Right renal pelvis (tissue), 4 donors: ENCODE data around the gene FAM53B. TPM values are rescaled to one million over a fixed set of nuclear protein-coding genes. Genes with fewer than 3 reads are reported as not detected.

Experiments used
- DNase-seq, 4 donors: peaks; one replicate each; pipeline ENCODE4 v3.0.0-alpha.2; 2013; ENCODE audit warnings: low read depth in 4 of 4, low spot score in 3 of 4, missing footprints in 1 of 4
- polyA plus RNA-seq, 4 donors: library from polyadenylated mRNA; unstranded; fragments of 120-200 nt; gene quantifications; one replicate each; pipeline ENCODE4 v1.2.1, GENCODE V29; 2013; ENCODE audit not compliant: insufficient read length in 4 of 4

The FAM53B gene
- polyA plus RNA-seq, 4 donors, result 21.4 to 28.3 (median 28.1) TPM

DNA sequence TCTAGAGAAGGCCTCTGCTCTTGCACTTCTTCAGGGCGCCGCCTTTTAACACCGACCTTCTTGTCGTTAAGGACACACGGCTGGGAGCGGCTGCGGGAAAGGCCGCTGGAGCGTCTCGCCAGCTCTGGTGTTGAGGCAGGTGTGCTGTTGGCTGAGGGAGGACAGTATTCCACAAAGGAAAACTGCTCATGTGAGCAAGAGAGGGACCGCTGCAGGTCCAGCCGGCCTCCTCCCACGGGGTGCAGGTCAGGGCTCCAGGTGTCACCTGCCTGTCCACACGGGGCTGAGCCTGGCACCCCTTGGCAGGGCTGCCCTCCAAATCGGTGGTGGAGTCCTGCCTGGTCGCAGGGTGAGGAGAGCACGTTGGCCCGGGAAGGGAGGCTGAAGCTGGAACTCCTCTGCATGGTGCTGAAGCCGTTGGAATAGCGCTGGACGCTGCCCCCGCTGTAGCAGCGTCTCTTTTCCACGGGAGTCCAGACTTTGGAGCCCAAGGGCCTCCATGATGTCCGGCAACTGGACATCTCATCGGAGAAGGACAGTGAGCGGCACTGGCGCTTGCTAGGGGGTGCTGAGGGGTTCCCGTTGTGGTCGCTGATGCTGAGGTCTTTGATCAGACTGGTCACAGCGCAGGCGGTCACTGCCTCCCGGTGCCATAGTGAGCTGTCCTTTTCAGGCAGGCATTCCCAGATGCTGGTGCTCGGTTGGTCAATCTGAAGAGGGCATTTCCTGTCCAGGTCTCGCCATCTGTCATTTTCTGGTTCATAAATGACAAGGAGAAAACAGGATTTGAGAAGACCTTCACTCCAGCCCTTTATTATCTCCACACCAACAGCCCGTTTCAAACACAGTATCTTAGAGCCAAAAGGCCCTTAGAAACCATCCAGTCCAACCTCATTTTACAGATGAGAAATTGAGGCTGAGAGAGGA lies 62.3 kb downstream of the FAM53B start:
- DNase-seq, result no peak

DNA sequence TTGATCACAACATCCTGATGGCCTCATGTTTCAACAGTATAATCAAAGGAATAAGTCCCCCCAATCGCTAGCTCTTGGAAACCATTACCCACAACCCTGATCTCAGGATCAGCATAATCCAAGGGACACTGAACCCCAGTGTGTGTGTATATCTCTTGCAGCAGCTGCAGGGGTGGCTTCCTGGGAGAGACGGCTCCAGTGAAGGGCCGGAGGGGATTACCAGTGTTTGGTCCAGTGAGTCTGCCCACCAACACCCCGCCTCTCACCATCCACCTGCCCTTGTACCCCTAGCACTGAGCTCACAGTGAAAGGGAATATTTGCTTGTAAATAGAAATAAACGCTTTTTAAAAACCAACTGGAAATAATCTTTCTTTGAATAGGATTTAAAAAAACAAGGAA lies 63.1 kb downstream of the FAM53B start:
- DNase-seq, result no peak

DNA sequence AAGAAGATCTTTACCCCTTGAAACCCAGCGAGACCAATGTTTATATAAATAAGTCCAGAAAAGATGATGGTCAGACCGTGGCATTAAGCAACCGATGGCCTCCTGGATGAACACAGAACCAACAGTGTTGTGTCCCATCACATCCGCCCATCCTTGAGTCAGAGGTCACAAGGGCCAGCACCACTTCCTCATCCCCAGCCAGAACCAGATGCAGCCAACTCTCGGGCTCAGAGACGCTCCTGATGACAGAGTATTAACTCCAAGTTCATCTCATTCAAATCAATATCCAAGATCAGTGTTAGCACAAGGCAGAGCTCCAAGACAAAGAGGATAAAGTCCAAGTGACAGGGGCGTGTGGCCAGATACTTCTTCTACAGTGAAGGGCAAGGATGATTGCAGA lies 63.5 kb downstream of the FAM53B start:
- DNase-seq, result no peak

DNA sequence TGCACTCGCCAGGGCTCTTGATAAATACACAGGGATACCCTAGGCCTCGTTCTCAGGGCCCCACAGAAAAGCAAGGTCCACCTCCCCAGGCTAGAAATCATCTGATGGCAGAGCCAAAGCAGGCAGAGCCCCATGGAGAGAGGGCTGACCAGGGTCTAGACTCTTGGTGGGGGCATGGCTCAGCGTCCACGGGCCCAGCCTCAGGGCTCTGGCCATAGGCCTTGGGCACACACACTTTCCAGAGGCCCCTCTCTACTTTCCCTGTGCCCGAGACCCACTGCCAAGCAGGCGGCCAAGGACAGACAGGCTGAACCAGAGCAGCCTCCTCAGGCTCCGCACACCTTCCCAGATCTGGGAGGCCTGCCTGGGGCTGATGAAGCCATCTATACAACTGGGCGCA lies 64.8 kb downstream of the FAM53B start:
- DNase-seq, result no peak

DNA sequence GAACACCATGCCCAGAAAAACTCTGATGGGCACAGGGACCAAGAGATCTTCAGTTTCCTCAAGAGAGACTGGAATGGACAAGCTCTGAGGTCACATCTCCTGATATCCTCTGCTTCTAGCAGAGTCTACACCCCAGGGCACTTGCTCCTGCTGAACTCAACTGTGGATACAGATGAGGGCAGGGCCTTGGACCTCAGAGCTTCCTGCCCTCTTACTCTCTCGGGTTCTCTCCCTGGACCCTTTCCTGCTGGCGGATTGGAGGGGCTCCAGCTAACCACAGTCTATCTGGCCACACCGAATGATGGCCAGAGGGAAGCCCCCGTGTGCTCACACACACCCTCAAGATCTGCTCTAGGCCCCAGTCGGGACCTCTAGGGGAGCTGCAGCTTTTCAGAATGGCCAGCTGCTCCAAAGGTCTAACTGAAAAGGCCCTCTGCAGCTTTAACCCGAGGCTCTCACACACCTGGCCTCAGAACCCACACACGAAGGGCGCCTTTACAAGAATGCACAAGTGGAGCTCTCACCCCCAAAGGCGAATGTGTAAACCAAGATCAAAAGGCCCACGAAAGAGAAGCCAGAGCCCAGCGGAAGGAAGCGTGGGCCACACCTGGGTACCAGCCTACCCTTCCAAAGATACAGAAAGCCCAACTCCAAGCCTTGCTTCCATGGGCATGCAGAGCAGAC lies 65.5 kb downstream of the FAM53B start:
- DNase-seq, result no peak

DNA sequence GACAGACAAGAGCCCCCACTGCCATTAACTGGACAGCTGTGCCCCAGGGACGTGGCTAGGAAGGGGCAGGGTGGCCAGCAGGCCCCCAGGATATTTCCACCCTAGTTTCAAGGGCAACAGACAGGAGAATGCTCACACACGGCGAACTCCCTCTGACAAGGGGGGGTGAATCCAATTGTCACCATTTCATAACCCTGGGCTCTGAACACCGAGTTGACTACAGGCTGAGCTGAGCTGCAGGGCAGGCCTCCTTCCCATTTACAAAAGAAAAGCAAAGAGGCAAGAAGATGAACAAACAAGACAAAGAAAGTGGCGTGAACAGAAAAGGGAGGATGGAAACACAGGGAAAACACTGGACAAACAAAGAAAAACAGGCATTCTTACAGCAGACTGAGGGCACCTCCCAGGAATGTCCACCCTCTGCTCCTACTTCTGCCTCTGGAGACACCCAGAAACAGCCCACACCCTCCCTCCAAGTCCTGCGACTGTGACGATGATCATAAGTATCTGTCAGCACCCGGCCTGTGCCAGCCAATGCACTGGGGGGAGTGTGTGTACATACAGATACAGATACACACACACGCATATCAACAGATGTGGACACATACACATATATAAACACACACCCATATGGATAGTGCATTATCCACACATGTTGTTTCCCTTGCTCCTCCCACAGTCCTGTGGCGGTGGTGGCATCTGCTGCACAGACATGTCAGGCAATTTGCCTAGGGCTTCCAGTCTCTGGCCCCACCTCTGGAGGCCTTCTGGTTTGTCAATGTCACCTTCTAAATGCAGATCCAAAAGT lies 66.2 kb downstream of the FAM53B start:
- no peak for DNase-seq

DNA sequence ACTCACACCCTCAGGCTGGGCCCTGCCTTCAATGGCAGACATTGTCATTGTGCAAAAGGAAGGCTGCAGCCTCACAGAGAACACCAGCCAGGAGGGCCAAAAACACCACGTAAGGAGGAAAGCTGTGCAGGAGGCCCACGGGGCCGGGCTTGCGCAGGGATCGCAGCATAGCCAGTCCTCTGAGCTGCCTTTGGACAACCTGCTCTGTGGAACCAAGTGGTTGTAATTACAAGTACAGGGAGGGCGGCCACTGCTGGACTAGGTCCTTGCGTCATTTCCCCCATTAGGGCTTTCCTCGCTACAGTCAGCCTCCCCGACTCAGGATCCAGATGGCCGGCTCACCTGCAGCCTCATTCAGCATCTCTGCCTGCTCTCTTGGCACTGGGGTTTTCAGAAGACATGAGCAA lies 66.9 kb downstream of the FAM53B start:
- DNase-seq, result no peak

DNA sequence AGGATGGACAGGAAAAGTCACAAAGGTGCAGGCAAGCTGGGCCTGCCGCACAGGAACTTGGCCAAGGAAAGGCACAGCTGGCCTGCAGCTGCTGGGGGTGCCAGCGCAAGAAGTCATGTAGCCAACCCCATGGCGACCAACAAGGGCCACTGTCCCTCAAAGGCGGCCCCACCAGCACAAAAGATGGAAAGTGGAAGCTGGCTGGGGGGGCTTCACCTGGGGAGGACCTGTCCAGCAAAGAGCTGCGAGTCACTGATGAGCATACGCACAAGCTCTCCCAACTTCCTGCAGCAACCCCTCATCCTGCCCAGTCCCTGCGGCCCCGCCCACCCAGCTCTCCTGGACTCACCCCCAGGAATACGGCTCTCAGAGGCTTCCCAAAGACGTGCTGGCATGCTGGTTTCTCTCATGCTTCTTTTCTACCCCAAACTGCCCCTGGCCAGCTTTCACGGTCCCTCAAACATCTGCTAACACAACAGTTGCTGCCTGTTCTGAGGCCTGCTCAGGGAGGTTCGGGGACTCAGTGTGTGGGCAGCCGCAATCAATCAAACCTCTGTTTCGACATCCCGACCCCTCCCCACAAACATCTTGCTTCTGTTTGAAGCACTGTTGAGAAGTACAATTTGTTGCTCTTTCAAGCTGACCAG lies 67.6 kb downstream of the FAM53B start:
- no peak for DNase-seq

DNA sequence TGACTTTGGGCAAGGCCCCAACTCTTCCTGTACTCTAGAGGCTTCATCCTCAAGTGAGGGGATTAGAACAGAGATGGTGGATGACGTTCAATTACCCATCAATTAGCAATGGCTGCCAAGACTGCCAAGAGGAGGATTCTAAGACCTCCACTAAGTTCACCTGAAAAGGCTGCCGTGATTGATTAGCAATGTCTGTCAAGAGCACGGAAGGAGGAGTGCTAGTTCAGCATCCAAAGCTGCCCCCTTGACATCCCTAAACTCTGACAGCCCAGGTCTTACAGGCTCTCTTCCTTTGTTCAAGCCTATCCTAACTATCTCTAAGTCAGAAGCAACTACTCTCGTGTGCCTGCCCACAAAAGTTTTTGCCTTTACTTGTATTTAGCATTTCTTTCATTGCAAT lies 68.4 kb downstream of the FAM53B start:
- no peak for DNase-seq

DNA sequence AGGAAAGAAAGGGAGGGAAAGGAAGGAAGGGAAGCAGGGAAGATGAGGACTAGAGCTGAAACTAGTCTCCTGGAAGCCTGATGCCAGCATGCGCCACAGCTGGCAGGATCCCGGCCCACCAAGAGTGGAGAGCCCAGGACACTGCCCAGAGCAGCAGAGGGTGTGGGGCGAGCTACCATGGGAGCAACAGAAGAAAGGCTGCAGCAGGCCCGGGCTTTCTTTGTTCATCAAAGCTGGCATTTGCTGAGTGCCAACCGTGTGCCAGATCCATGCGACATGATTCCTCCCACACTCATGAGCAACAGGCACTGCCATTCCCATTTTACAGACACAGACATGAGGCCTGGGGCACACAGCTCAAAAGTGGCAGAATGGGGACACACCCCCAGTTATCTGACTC lies 68.9 kb downstream of the FAM53B start:
- no peak for DNase-seq

DNA sequence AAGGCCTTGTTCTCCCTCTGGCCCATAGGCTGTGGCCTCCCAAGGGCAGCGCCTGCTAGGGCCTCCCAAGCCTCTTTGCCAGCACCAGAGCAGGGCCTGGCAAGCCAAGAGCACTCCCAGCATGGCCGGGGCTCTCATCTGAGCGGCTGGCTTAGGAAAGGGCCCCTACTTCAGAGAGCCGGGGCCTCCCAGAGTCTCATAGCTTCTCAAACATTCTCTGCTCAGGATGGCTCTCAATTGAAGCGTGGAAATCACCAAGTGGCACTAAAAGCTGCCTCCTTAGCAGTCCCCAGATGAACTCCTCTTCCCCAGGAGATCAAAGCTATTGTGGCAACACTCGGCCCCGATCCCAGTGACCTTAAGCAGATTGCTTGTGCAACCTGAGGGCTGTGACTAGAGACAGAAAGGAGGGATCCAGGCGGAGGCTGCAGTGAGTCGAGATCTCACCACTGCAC lies 69.4 kb downstream of the FAM53B start:
- DNase-seq, result no peak

DNA sequence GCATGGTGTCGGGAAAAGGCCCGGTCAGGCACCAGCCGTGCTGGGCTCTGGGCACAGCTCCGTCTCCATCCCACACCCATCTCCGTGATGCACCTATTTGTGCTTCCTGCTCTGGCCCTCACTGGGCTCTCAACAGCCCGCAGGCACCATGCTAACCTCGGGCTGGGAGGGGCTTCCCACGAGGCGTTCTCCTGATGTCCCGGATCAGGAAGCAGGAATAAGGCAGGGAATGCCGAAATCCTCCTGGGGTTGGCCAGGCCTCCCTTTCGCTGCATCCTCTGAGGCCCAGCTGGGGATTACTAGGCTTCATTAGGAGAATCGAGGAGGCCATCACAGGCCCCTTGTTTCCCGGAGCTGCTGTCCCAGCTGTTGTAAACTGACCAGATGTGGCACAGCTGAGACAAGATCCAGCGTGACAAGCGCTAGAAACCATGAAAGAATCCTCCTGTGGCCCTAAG lies 72.0 kb downstream of the FAM53B start:
- peak in 1 of 4 donors; percentile 46 for DNase-seq

DNA sequence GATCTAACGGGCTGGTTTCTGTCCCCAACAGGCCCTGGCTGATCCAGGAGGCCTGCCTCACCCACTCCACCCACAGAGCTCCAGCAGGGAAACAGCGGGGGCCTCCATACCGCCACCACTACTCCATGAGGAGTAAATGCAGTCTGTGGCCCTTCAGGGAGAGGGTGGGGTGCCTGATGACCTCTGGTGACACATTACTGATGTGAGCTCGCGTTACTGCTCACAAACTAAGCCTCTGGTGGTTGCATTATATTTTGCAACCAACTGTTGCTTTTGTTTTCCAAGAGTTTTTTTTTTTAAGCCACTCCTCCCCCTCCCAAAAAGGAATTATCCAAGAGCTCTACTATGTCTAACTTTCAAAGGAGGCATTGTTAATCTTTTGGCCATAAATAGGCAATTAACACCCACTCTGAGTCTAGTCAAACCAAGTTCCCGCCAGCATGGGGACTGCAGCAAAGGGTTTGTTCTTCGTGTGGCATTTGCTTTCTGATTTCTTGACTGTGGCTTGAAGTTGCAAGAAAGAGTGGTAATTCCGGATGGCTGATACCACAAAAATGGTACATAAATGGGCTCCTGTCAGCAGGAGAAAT lies 72.6 kb downstream of the FAM53B start:
- no peak for DNase-seq

DNA sequence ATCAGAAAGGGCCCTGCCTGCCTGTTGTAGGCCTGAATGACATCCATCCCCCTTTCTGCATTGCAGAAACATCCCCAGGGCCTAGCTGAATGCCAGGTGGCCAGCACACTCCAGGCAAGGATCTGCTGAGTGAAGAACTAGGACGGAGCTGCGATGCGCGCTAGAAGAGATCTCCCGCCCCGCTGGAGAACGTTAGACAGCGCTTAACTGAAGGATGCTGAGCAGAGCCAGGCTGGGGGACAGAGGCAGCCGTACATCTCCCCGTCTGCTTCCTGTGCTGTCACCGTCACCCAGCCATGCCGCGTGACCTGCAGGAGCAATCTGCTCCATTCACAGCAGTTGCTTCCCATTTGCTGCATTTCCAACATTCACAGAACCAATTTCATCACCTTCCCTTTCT lies 73.3 kb downstream of the FAM53B start:
- DNase-seq, result no peak

DNA sequence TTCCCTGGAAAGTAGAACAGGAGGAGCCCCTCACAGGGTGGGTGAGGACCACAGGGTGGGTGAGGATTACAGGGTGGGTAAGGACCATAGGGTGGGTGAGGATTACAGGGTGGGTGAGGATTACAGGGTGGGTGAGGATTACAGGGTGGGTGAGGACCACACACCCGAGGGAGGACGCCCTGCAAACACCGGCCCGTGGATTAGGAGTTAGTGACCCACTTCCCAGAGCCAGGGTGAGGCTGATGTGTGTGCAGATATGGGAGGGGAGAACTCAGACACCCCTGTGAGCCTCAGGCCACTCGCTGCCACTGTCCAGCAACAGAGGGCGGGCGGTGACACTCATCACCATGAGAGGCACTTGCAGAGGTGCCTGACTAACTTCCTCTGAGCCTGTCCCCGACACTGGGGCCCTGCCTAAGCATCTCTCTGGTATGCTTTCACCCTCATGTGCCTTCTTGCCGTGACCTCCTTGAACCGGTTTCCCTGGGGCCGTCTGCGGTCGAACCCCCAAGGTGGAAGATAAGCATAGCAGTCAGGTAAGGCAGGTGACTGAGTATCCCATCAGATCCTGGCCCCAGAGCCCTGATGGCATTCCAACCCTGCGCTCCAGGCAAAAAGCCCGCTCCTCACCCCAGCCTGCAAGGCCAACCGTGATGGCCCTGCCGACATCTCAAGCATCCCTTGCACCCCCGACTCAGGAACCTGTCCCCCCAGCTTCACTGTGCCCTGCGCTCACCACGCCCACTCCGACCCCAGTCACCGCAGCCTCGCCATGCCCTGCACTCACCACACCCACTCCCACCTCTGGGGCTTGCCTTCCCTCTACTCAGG lies 74.1 kb downstream of the FAM53B start:
- DNase-seq, result no peak

DNA sequence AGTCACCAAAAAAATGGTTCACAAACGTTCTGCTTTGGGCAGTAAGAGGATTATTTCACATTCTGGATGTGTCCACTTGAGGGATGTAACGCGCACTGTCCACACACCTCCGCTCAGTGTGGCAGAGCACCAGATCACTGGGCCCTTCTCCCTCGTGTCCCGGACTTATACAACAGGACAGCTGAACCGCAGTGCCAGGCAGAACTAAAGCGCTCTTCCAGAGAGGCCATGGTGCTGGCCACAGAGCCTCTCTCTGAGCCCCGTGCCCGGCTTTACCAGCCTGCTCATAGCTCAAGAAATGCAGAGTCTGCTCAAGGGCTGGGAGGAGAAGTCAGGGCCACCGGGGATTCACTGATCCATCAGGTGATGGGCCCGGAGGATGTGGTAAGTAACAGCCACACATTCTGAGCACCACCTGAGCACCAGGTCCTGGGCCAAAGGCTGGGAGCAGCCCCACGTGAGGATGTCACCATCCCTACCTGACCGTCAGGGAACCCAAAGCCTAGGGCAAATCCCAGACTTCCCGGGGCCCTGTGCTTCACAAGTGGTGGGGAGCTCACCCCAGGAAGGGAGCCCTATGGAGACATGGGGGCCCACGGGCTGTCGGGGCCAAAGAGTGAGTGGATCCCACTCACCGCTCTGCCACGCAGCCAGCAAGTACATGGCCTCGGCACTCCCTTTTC lies 74.9 kb downstream of the FAM53B start:
- no peak for DNase-seq

DNA sequence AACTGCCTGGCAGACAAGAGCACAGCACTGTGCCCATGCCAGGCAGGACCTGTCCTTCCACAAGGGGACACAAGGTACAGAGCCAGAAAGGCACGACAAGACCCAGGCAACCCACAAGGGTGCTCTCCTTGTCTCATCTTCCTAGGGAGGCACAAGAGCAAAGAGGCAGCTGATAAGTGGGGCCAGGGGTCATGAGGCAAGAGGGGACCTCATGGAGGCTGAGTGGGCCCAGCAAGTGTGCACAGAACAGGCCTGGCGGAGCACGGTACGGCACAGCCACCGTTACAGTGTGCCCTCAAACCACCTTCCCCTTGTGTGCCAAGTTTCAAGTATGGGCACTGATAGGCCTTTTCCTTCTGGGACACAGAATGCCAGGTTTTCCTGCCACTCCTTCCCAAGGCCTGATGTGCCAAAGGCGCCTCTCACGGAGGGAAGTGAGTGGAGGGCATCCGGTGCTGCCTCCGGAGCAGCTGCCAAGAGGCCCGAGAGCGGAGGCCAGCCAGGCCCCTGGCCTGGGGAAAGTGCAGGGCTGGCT lies 75.6 kb downstream of the FAM53B start:
- DNase-seq, result no peak
